K562 (cell line): ENCODE data around the gene MGAT1. TPM values are rescaled to one million over a fixed set of nuclear protein-coding genes. Genes with fewer than 3 reads are reported as not detected.

Experiments used
- ATAC-seq: fragments of 200-7000 bp; cut with Tn5 transposase; 3 replicates; pipeline ENCODE4 v1.9.1; 2020; ENCODE audit warnings: moderate library complexity
- BruUV-seq: library from RNA; stranded (reverse); fragments of 400-500 nt; replicated peaks from 2 replicates; lab custom pipeline; 2021; lab: Mats Ljungman, UMichigan
- CTCF ChIA-PET: fragments of 300-600 bp; formaldehyde crosslinking; extraction: SDS; loops from one replicate; lab custom pipeline; 2021; ENCODE audit warnings: low intra/inter-chr PET ratio; lab: Yijun Ruan, JAX
- POLR2A ChIA-PET: fragments of 300-600, 350-650 bp; sonication (Branson Sonifier 250); formaldehyde crosslinking; extraction: SDS; loops from one replicate; lab custom pipeline; 2021; ENCODE audit warnings: antibody characterized with exemption, inconsistent platforms; lab: Yijun Ruan, JAX
- DNase-seq, 4 experiments: peaks; one replicate each; pipeline versions ENCODE4 v3.0.0 to v3.0.0-alpha.2; 2011 to 2018; ENCODE audit warnings: low spot score in 3 of 4, mixed read lengths in 3 of 4; ENCODE audit errors: extremely low read depth in 1 of 4
- FAIRE-seq: peaks from 2 replicates; lab custom pipeline; 2011; peaks lifted over from hg19 to GRCh38; lab: Jason Lieb, UNC
- H2AFZ ChIP-seq: 2 replicates; pipeline ENCODE4 v1.6.0; 2011; ENCODE audit warnings: low read depth, low read length, control low read depth, inconsistent platforms
- H3K27ac ChIP-seq: fragments of 200-600 bp; 3 replicates; pipeline ENCODE4 v1.8.0; 2011; ENCODE audit warnings: low read depth, mild to moderate bottlenecking, control low read depth, inconsistent platforms, low read length, moderate library complexity, mixed read lengths; ENCODE audit errors: extremely low read depth
- H3K27me3 ChIP-seq, 2 experiments: fragments of 300-600 bp in 1 of 2; 2 replicates in 1 of 2; 3 replicates in 1 of 2; pipeline versions ENCODE4 v1.6.0 to v1.8.0; 2011; ENCODE audit warnings: inconsistent platforms in 2 of 2, low read length in 2 of 2, mild to moderate bottlenecking in 1 of 2, mixed read lengths in 1 of 2, moderate library complexity in 1 of 2; ENCODE audit not compliant: control insufficient read depth in 2 of 2, insufficient read depth in 2 of 2
- H3K36me3 ChIP-seq: fragments of 300-600 bp; 3 replicates; pipeline ENCODE4 v1.8.0; 2011; ENCODE audit warnings: mild to moderate bottlenecking, low read length, inconsistent platforms; ENCODE audit not compliant: control insufficient read depth, insufficient read depth
- H3K4me1 ChIP-seq, 2 experiments: fragments of 200-600 bp in 1 of 2; replicated peaks in 1 of 2; 2 replicates in 1 of 2; 3 replicates in 1 of 2; pipeline versions ENCODE4 v1.5.1 to v1.8.0; 2011; ENCODE audit warnings: inconsistent platforms in 2 of 2, low read length in 2 of 2, mild to moderate bottlenecking in 1 of 2, mixed read lengths in 1 of 2, moderate library complexity in 1 of 2; ENCODE audit not compliant: control insufficient read depth in 2 of 2, insufficient read depth in 2 of 2
- H3K4me2 ChIP-seq: 2 replicates; pipeline ENCODE4 v1.6.1; 2011; ENCODE audit warnings: low read length, control low read depth, inconsistent platforms, mixed read lengths; ENCODE audit not compliant: insufficient read depth
- H3K4me3 ChIP-seq: fragments of 200-600 bp; sonication (generic), shearing (Covaris generic); 2 replicates; pipeline ENCODE4 v1.5.1; 2016; ENCODE audit warnings: control low read depth, inconsistent platforms
- H3K79me2 ChIP-seq: fragments of 200-600 bp; 3 replicates; pipeline ENCODE4 v1.8.0; 2011; ENCODE audit warnings: low read length, inconsistent platforms; ENCODE audit not compliant: control insufficient read depth, insufficient read depth
- H3K9ac ChIP-seq, 2 experiments: 2 replicates each; pipeline versions ENCODE4 v1.6.0 to v1.6.1; 2011; ENCODE audit warnings: low read depth in 2 of 2, low read length in 2 of 2, control low read depth in 1 of 2, inconsistent platforms in 1 of 2, mild to moderate bottlenecking in 1 of 2, mixed read lengths in 1 of 2; ENCODE audit not compliant: insufficient read depth in 1 of 2
- H3K9me1 ChIP-seq: one replicate; pipeline ENCODE4 v1.6.0; 2011; ENCODE audit warnings: inconsistent platforms, mild to moderate bottlenecking, low read length, moderate library complexity; ENCODE audit not compliant: control insufficient read depth, insufficient read depth
- H3K9me3 ChIP-seq: replicated peaks from 2 replicates; pipeline ENCODE4 v1.5.1; 2011; ENCODE audit warnings: low read depth, low read length, inconsistent platforms; ENCODE audit not compliant: control insufficient read depth, insufficient read depth
- H4K20me1 ChIP-seq: replicated peaks from 2 replicates; pipeline ENCODE4 v1.6.1; 2011; ENCODE audit warnings: low read length, inconsistent platforms, mixed read lengths; ENCODE audit not compliant: control insufficient read depth, insufficient read depth
- AFF4 ChIP-seq: sonication (generic); formaldehyde crosslinking; IDR thresholded peaks from 2 replicates; pipeline ENCODE4 v1.8.0; 2023; ENCODE audit warnings: mild to moderate bottlenecking, missing genetic modification reagents
- GABPB2 ChIP-seq: fragments of 250-450 bp; sonication (Bioruptor Pico); conservative IDR thresholded peaks from 2 replicates; pipeline ENCODE4 v1.5.1; 2021; ENCODE audit warnings: mild to moderate bottlenecking
- HNRNPLL ChIP-seq: fragments of 200-400 bp; formaldehyde crosslinking; IDR thresholded peaks from 2 replicates; pipeline ENCODE4 v1.6.1; 2017; ENCODE audit warnings: low read length, low read depth, mild to moderate bottlenecking; ENCODE audit not compliant: poor library complexity, severe bottlenecking
- PPARD ChIP-seq: fragments of 250-450 bp; sonication (Bioruptor Pico); IDR thresholded peaks from 2 replicates; pipeline ENCODE4 v1.8.0; 2022; ENCODE audit warnings: inconsistent platforms, mild to moderate bottlenecking, moderate library complexity
- WGBS: fragments of 100-300 bp; shearing (Covaris generic); methylation state at CpG from one replicate; pipeline ENCODE4 v1.1.6; 2016; ENCODE audit warnings: low coverage, mixed read lengths; ENCODE audit not compliant: insufficient coverage; ENCODE audit errors: missing lambda C conversion rate; 5-methylcytosine and 5-hydroxymethylcytosine counted together
- in situ Hi-C: fragments of 300-500 bp; cut with MboI; formaldehyde crosslinking; loops from 4 replicates; pipeline ENCODE4 v1.15.0; 2018; ENCODE audit warnings: inconsistent platforms, mixed read lengths
- intact Hi-C: fragments of 100-400 bp; cut with micrococcal nuclease; formaldehyde crosslinking; loops from 2 replicates; pipeline ENCODE4 v1.14.2; 2022
- polyA plus RNA-seq, 8 experiments: library from polyadenylated mRNA; depleted of rRNA in 4 of 8; stranded (reverse) in 5 of 8; unstranded in 3 of 8; fragments of >200 nt; fragmentation: Nextera tagmentation in 2 of 8; fragmentation: Illumina TruSeq in 1 of 8; extraction: Ambion mirVana in 2 of 8; extraction: Trizol in 1 of 8; gene quantifications; 2 replicates each; pipeline versions ENCODE4 v1.2.1 to v1.2.3, GENCODE V29; 2011 to 2014; ENCODE audit warnings: inconsistent platforms in 1 of 8, missing spikeins in 1 of 8
- total RNA-seq, 7 experiments: library from RNA; depleted of rRNA in 6 of 7; stranded (reverse); fragments of >200 nt in 6 of 7; fragmentation: Illumina TruSeq in 2 of 7; extraction: Trizol in 2 of 7; gene quantifications; 2 replicates each; pipeline versions ENCODE4 v1.2.1 to v1.2.3, GENCODE V29; 2011 to 2021; ENCODE audit warnings: low replicate concordance in 1 of 7

MGAT1 gene
- total and polyA plus RNA-seq, 9 of the 15 experiments (the other 6 are each of a cell fraction or from before 2014, with no cell fraction given): 3.9 to 82.7 (median 44.5) TPM

GRCh38 chr5:180801596-180802324 lies 846 bp downstream of the MGAT1 start:
- H3K4me1 ChIP-seq: peaks cover 56% of the 10 kb centered on the region in 2 experiments
- no peaks in the 10 kb centered on the region for H3K9me3 ChIP-seq
- ATAC-seq (peak; percentile 18), FAIRE-seq (no peak), DNase-seq (no peak)
- TSS peak; percentile 35 for BruUV-seq
- H3K9me1 ChIP-seq: peaks cover 17% of the 10 kb centered on the region
- ChIA-PET CTCF (no interaction called here), POLR2A (interaction anchor here (0.7 to 2.0 kb wide), 8 partner anchors 9 to 83 kb away, joined by 3 to 7 read pairs (median 4); no protein-coding TSS in a partner anchor)
- WGBS: 16% methylated on average over 15 of the region's 15 CpGs
- intact Hi-C loops: loop anchor here (2.0 to 10.0 kb wide), 3 partner anchors 29 to 223 kb away; partner anchors contain the start of gene ZFP62
- H3K27me3 ChIP-seq: no peaks in the 10 kb centered on the region
- H3K27ac ChIP-seq: peak overlapping the region; percentile 80
- H2AFZ ChIP-seq: peak overlapping the region; percentile 81
- peak overlapping the region; percentile 85 to 98; a peak in 3 of 4 replicates for H3K9ac ChIP-seq
- H3K79me2 ChIP-seq: peaks cover 95% of the 10 kb centered on the region
- TF ChIP-seq AFF4: 0 out of 2 replicates have a peak, but pooled peaks have one; percentile 3
- no peak for TF ChIP-seq PPARD (CRISPR knock-in tag)
- no peak for TF ChIP-seq GABPB2
- TF ChIP-seq HNRNPLL: peak; percentile 6
- peaks cover 56% of the 10 kb centered on the region for H3K36me3 ChIP-seq
- in situ Hi-C loops: no loop called here
- peaks cover 40% of the 10 kb centered on the region for H4K20me1 ChIP-seq
- H3K4me3 ChIP-seq: peak overlapping the region; percentile 84
- peak overlapping the region; percentile 97 for H3K4me2 ChIP-seq
